MM.1S (cell line): Measurements from ENCODE around the gene PPP6R2.

ENCODE experiments used
- EZH2 ChIP-seq: fragments of 300-600 bp; sonication (generic); optimal IDR thresholded peaks from 2 replicates; pipeline ENCODE3; 2017; ENCODE audit warnings: low read depth, mild to moderate bottlenecking, antibody characterized with exemption, low read length, mixed read lengths
- EZH2phosphoT487 ChIP-seq: fragments of 300-600 bp; sonication (generic); IDR thresholded peaks from 2 replicates; pipeline ENCODE4 v1.6.1; 2018; ENCODE audit warnings: antibody characterized with exemption, low read length
- TF ChIP-seq, protein P1 (sequence below): fragments of 300-600 bp; sonication (generic); IDR thresholded peaks from 2 replicates; pipeline ENCODE4 v1.5.1; 2016; ENCODE audit warnings: antibody characterized with exemption, low read length, mixed read lengths

DNA sequence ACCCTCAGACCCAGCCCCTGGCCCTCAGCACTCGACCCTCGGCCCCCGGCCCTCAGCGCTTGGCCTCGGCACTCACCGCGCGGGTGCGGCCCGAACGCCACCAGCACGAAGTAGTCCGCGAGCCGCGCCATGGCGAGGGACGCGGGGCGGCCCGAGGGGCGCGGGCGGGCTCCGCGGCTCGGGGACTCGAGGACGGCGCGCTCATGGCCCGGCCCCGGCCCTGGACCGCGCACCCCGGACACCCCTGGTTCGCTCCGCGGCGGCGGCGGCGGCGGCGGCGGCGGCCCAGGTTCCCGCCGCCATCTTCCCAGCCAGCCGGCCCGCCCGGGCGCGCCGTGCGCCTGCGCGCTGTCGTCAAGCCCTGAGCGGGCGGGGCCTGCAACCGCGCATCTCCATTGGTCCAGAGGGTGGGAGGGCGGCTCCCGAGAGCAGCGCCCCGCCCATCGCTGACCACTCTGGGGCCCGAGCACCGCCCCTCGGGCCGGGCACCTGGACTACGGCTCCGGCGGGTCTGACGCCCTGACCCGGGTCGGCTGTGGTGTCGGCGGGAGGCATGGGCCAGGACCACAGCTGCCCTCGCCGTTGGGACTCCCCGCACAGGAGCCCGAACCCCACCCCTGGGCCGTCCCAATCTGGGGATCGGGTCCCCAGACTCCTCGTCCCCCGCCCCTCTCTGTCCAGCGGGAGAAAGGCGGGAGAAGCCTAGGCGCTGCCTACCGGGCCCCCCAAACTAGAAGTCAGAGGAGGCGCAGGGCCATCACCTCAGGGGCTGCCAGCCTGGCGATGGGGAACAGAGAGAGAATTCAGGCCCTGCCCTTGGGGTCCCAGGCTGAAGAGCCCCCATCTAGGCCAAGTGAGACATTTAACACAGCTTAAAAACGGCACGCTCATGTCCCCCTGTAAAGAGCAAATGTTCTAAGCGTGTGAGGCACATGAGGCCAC, 131.9 kb downstream of the PPP6R2 start, which contains the start of gene SBF1:
- TF ChIP-seq, protein P1, sequence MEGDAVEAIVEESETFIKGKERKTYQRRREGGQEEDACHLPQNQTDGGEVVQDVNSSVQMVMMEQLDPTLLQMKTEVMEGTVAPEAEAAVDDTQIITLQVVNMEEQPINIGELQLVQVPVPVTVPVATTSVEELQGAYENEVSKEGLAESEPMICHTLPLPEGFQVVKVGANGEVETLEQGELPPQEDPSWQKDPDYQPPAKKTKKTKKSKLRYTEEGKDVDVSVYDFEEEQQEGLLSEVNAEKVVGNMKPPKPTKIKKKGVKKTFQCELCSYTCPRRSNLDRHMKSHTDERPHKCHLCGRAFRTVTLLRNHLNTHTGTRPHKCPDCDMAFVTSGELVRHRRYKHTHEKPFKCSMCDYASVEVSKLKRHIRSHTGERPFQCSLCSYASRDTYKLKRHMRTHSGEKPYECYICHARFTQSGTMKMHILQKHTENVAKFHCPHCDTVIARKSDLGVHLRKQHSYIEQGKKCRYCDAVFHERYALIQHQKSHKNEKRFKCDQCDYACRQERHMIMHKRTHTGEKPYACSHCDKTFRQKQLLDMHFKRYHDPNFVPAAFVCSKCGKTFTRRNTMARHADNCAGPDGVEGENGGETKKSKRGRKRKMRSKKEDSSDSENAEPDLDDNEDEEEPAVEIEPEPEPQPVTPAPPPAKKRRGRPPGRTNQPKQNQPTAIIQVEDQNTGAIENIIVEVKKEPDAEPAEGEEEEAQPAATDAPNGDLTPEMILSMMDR = no peak
- no peak for TF ChIP-seq EZH2phosphoT487
- TF ChIP-seq EZH2 = no peak
